H1 (cell line): ENCODE data around the gene APP. TPM values are rescaled to one million over a fixed set of nuclear protein-coding genes. Genes with fewer than 3 reads are reported as not detected.

Experiments used
- CTCF ChIA-PET: fragments of 300-600 bp; sonication (Branson Sonifier 250); formaldehyde crosslinking; loops from one replicate; lab custom pipeline; 2021; ENCODE audit not compliant: partially characterized antibody; lab: Charles Lee
- POLR2A ChIA-PET: fragments of 300-600 bp; sonication (Branson Sonifier 250); formaldehyde crosslinking; loops from one replicate; lab custom pipeline; 2021; ENCODE audit warnings: inconsistent platforms; ENCODE audit not compliant: partially characterized antibody; lab: Charles Lee
- DNase-seq, 2 experiments: peaks; one replicate each; pipeline versions ENCODE4 v3.0.0 to v3.0.0-alpha.2; 2010 to 2022; ENCODE audit warnings: low spot score in 2 of 2, low read depth in 1 of 2, mixed read lengths in 1 of 2
- FAIRE-seq: peaks from 2 replicates; lab custom pipeline; 2011; peaks lifted over from hg19 to GRCh38; lab: Jason Lieb, UNC
- H2AFZ ChIP-seq: 2 replicates; pipeline ENCODE4 v1.8.1; 2012; ENCODE audit warnings: low read length, inconsistent platforms
- H2AK5ac ChIP-seq: 2 replicates; pipeline ENCODE4 v1.6.1; 2013; ENCODE audit warnings: low read depth, low read length
- H2BK120ac ChIP-seq: replicated peaks from 2 replicates; pipeline ENCODE3; 2013; ENCODE audit warnings: low read depth, low read length, inconsistent platforms
- H2BK12ac ChIP-seq: 2 replicates; pipeline ENCODE4 v1.6.1; 2013; ENCODE audit warnings: low read depth, low read length
- H2BK15ac ChIP-seq: 2 replicates; pipeline ENCODE4 v1.6.1; 2013; ENCODE audit warnings: low read length
- H2BK20ac ChIP-seq: 2 replicates; pipeline ENCODE4 v1.6.1; 2013; ENCODE audit warnings: low read length
- H2BK5ac ChIP-seq: 2 replicates; pipeline ENCODE4 v1.6.1; 2013; ENCODE audit warnings: low read depth, low read length
- H3K14ac ChIP-seq: 2 replicates; pipeline ENCODE4 v1.6.1; 2013; ENCODE audit warnings: inconsistent platforms; ENCODE audit not compliant: insufficient read length
- H3K18ac ChIP-seq: 2 replicates; pipeline ENCODE4 v1.6.1; 2013; ENCODE audit warnings: low read length; ENCODE audit errors: extremely low read depth
- H3K23ac ChIP-seq: 2 replicates; pipeline ENCODE4 v1.6.1; 2013; ENCODE audit warnings: inconsistent platforms; ENCODE audit not compliant: insufficient read length
- H3K23me2 ChIP-seq: 2 replicates; pipeline ENCODE4 v1.6.1; 2013; ENCODE audit warnings: low read depth, low read length
- H3K27ac ChIP-seq: 2 replicates; pipeline ENCODE4 v1.6.1; 2011; ENCODE audit warnings: low read depth, low read length, inconsistent platforms
- H3K27me3 ChIP-seq, 4 experiments: replicated peaks in 1 of 4; 1 replicate in 1 of 4; 2 replicates in 3 of 4; pipeline versions ENCODE4 v1.6.1 to v1.8.1; 2011 to 2013; ENCODE audit warnings: low read length in 3 of 4, mild to moderate bottlenecking in 3 of 4, inconsistent platforms in 2 of 4, mixed read lengths in 2 of 4, moderate library complexity in 1 of 4; ENCODE audit not compliant: control insufficient read depth in 3 of 4, insufficient read depth in 3 of 4; ENCODE audit errors: extremely low read depth in 1 of 4
- H3K36me3 ChIP-seq, 4 experiments: 2 replicates each; pipeline versions ENCODE4 v1.6.1 to v1.8.1; 2011 to 2013; ENCODE audit warnings: mild to moderate bottlenecking in 4 of 4, low read length in 3 of 4, moderate library complexity in 2 of 4, control low read depth in 1 of 4, inconsistent platforms in 1 of 4; ENCODE audit not compliant: insufficient read depth in 4 of 4, control insufficient read depth in 2 of 4
- H3K4ac ChIP-seq: replicated peaks from 2 replicates; pipeline ENCODE3; 2013; ENCODE audit warnings: low read length, low read depth, mixed read lengths, inconsistent platforms; ENCODE audit not compliant: insufficient read length
- H3K4me1 ChIP-seq, 4 experiments: replicated peaks in 1 of 4; 1 replicate in 1 of 4; 2 replicates in 3 of 4; pipeline versions ENCODE4 v1.6.1 to v1.8.1; 2011 to 2013; ENCODE audit warnings: low read length in 3 of 4, inconsistent platforms in 2 of 4, mixed read lengths in 1 of 4; ENCODE audit not compliant: insufficient read depth in 4 of 4, control insufficient read depth in 3 of 4
- H3K4me2 ChIP-seq, 2 experiments: 2 replicates each; pipeline versions ENCODE4 v1.6.1 to v1.8.1; 2011 to 2013; ENCODE audit warnings: low read depth in 2 of 2, low read length in 2 of 2, control low read depth in 1 of 2, inconsistent platforms in 1 of 2, mild to moderate bottlenecking in 1 of 2; ENCODE audit not compliant: insufficient read depth in 1 of 2
- H3K4me3 ChIP-seq, 4 experiments: fragments of 200-600, 300-600 bp in 1 of 4; sonication (generic), shearing (Covaris generic), sonication (Bioruptor Twin) in 1 of 4; 2 replicates each; pipeline versions ENCODE4 v1.5.1 to v1.8.1; 2011 to 2016; ENCODE audit warnings: low read length in 4 of 4, low read depth in 3 of 4, control low read depth in 2 of 4, inconsistent platforms in 2 of 4, mild to moderate bottlenecking in 2 of 4, mixed read lengths in 1 of 4, moderate library complexity in 1 of 4; ENCODE audit not compliant: insufficient read depth in 2 of 4; ENCODE audit errors: extremely low read depth in 1 of 4
- H3K56ac ChIP-seq: replicated peaks from 2 replicates; pipeline ENCODE3; 2013; ENCODE audit warnings: low read depth, mild to moderate bottlenecking, mixed read lengths, low read length, inconsistent platforms; ENCODE audit not compliant: insufficient read length
- H3K79me1 ChIP-seq: 2 replicates; pipeline ENCODE4 v1.6.1; 2013; ENCODE audit warnings: low read depth, low read length, control low read depth
- H3K79me2 ChIP-seq, 2 experiments: 2 replicates each; pipeline versions ENCODE4 v1.6.1 to v1.8.1; 2012 to 2013; ENCODE audit warnings: low read length in 2 of 2, mild to moderate bottlenecking in 2 of 2, inconsistent platforms in 1 of 2; ENCODE audit not compliant: insufficient read depth in 2 of 2, control insufficient read depth in 1 of 2
- H3K9ac ChIP-seq, 4 experiments: replicated peaks in 1 of 4; 1 replicate in 1 of 4; 2 replicates in 3 of 4; pipeline versions ENCODE4 v1.6.1 to v1.8.1; 2011 to 2013; ENCODE audit warnings: low read depth in 3 of 4, low read length in 3 of 4, control low read depth in 2 of 4, mild to moderate bottlenecking in 2 of 4, moderate library complexity in 2 of 4, inconsistent platforms in 1 of 4; ENCODE audit errors: extremely low read depth in 1 of 4
- H3K9me3 ChIP-seq, 2 experiments: 2 replicates each; pipeline versions ENCODE4 v1.6.1 to v1.8.1; 2012 to 2013; ENCODE audit warnings: mild to moderate bottlenecking in 2 of 2, moderate library complexity in 2 of 2, control low read depth in 1 of 2, inconsistent platforms in 1 of 2, low read depth in 1 of 2, low read length in 1 of 2, mixed read lengths in 1 of 2; ENCODE audit not compliant: insufficient read depth in 2 of 2
- H4K20me1 ChIP-seq, 2 experiments: replicated peaks in 1 of 2; 2 replicates each; pipeline versions ENCODE3 to v1.8.1; 2011 to 2013; ENCODE audit warnings: inconsistent platforms in 2 of 2, low read length in 2 of 2, mild to moderate bottlenecking in 1 of 2; ENCODE audit not compliant: insufficient read depth in 2 of 2, control insufficient read depth in 1 of 2
- H4K5ac ChIP-seq: 2 replicates; pipeline ENCODE4 v1.6.1; 2013; ENCODE audit warnings: low read length, low read depth, mixed read lengths, inconsistent platforms; ENCODE audit not compliant: insufficient read length
- H4K8ac ChIP-seq: 2 replicates; pipeline ENCODE4 v1.8.0; 2013; ENCODE audit warnings: mild to moderate bottlenecking, moderate library complexity, low read length, inconsistent platforms; ENCODE audit not compliant: insufficient read depth; ENCODE audit errors: extremely low read depth
- H4K91ac ChIP-seq: replicated peaks from 2 replicates; pipeline ENCODE3; 2013; ENCODE audit warnings: low read length, mixed read lengths, inconsistent platforms; ENCODE audit not compliant: insufficient read length
- ATF3 ChIP-seq: IDR thresholded peaks from 2 replicates; pipeline ENCODE4 v1.6.1; 2011; ENCODE audit warnings: low read depth, mild to moderate bottlenecking, low read length; ENCODE audit not compliant: insufficient read depth
- BCL11A ChIP-seq, 2 experiments: IDR thresholded peaks; one replicate each; pipeline ENCODE4 v1.6.1; 2011; ENCODE audit warnings: low read depth in 2 of 2, low read length in 2 of 2, mild to moderate bottlenecking in 2 of 2
- EGR1 ChIP-seq: IDR thresholded peaks from 2 replicates; pipeline ENCODE4 v1.6.1; 2011; ENCODE audit warnings: low read depth, low read length, borderline replicate concordance
- FOSL1 ChIP-seq: IDR thresholded peaks from 2 replicates; pipeline ENCODE4 v1.6.1; 2011; ENCODE audit warnings: mild to moderate bottlenecking, low read depth, low read length, moderate library complexity; ENCODE audit not compliant: insufficient read depth
- KDM1A ChIP-seq: fragments of 200-600, 300-600 bp; sonication (generic); IDR thresholded peaks from 2 replicates; pipeline ENCODE4 v1.7.1; 2016; ENCODE audit warnings: mild to moderate bottlenecking, low read length, borderline replicate concordance
- KDM4A ChIP-seq: IDR thresholded peaks from one replicate; pipeline ENCODE4 v1.7.1; 2012; ENCODE audit warnings: low read depth, mild to moderate bottlenecking, moderate library complexity, low read length, inconsistent platforms; ENCODE audit not compliant: severe bottlenecking
- MAFK ChIP-seq: IDR thresholded peaks from 2 replicates; pipeline ENCODE4 v1.6.1; 2012; ENCODE audit warnings: low read depth, mild to moderate bottlenecking, improper control_type of control experiment, low read length
- PHF8 ChIP-seq: fragments of 200-600 bp; sonication (generic); conservative IDR thresholded peaks from 2 replicates; pipeline ENCODE4 v1.7.1; 2012; ENCODE audit warnings: low read depth, mild to moderate bottlenecking, inconsistent platforms, low read length, moderate library complexity
- RAD21 ChIP-seq, 2 experiments: IDR thresholded peaks in 1 of 2; conservative IDR thresholded peaks in 1 of 2; 2 replicates each; pipeline ENCODE4 v1.6.1; 2011; ENCODE audit warnings: low read depth in 2 of 2, low read length in 2 of 2, improper control_type of control experiment in 1 of 2, inconsistent platforms in 1 of 2, mild to moderate bottlenecking in 1 of 2, moderate library complexity in 1 of 2
- RXRA ChIP-seq: IDR thresholded peaks from 2 replicates; pipeline ENCODE4 v1.6.1; 2011; ENCODE audit warnings: low read depth, mild to moderate bottlenecking, low read length, moderate library complexity; ENCODE audit not compliant: insufficient read depth
- YY1 ChIP-seq: IDR thresholded peaks from 2 replicates; pipeline ENCODE4 v1.6.1; 2011; ENCODE audit warnings: low read depth, mild to moderate bottlenecking, low read length
- WGBS, 2 experiments: shearing (Covaris generic) in 1 of 2; methylation state at CpG; one replicate each; pipeline versions ENCODE4 v1.1.6 to v1.1.7; 2013 to 2015; ENCODE audit warnings: low lambda C conversion rate in 2 of 2, mixed read lengths in 2 of 2, inconsistent platforms in 1 of 2, low coverage in 1 of 2, missing lambda C conversion rate in 1 of 2; ENCODE audit not compliant: insufficient replicate concordance in 2 of 2, insufficient coverage in 1 of 2, insufficient read length in 1 of 2; ENCODE audit errors: extremely low coverage in 1 of 2, missing lambda C conversion rate in 1 of 2; 5-methylcytosine and 5-hydroxymethylcytosine counted together
- polyA plus RNA-seq, 7 experiments: library from polyadenylated mRNA; depleted of rRNA in 3 of 7; stranded (reverse) in 5 of 7; unstranded in 2 of 7; fragments of >200 nt in 5 of 7; fragments of 200-250 nt in 2 of 7; gene quantifications; 1 replicate in 5 of 7; 2 replicates in 1 of 7; 4 replicates in 1 of 7; pipeline versions ENCODE4 v1.2.1 to v1.2.3, GENCODE V29; 2011 to 2013; ENCODE audit warnings: missing spikeins in 2 of 7, mixed read lengths in 2 of 7
- total RNA-seq: library from RNA; stranded (reverse); fragmentation: NEBNext Ultra II Directional; extraction: Animal tissue kit (Norgen Biotek cat#: 25700); gene quantifications from 2 replicates; pipeline ENCODE4 v1.2.1, GENCODE V29; 2021

APP gene
- total and polyA plus RNA-seq, 2 of the 8 experiments (the other 6 are each of a cell fraction or from before 2014, with no cell fraction given): 375 to 551 TPM

DNA sequence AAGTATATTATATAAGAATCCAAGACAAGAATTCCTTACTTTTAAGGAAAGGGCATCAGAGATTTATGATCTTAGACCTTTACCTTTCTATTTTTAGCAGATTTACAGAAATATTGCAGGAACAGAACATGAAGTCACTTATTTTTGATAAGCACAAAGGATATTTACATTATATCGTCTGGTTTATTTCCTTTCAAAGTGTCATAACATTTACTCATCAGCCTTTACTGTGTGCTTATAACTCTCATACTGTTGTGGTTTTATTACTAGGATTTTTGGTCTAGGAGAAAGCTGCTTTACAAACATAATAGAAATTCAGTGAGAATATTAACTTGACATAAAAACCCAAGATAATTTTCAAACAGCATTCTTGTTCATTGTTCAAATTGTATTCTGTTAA lies 47.6 kb downstream of the APP start:
- CTCF ChIA-PET: no interaction called here
- H3K4me2 ChIP-seq: no peak overlapping the region
- no peak overlapping the region for H3K14ac ChIP-seq
- H3K4me3 ChIP-seq: no peak overlapping the region
- H3K9me3 ChIP-seq: no peaks in the 10 kb centered on the region
- H3K27me3 ChIP-seq: no peaks in the 10 kb centered on the region
- no peak overlapping the region for H2BK15ac ChIP-seq
- peaks cover 12 to 98% of the 10 kb centered on the region in 2 experiments; a peak in 3 of 4 replicates for H3K79me2 ChIP-seq
- TF ChIP-seq FOSL1 (no peak), RAD21 (IDR thresholded peaks at IDR 0.05 in 1 of 2, conservative IDR thresholded peaks at IDR 0.05 in 1 of 2; ENCODE audit: low read depth in 2 of 2, low read length in 2 of 2) (no peak), BCL11A (IDR thresholded peaks at IDR 0.05; ENCODE audit: low read depth in 2 of 2, low read length in 2 of 2) (no peak), YY1 (no peak), PHF8 (no peak), KDM1A (no peak), MAFK (no peak), ATF3 (no peak), KDM4A (no peak), EGR1 (no peak), RXRA (no peak)
- POLR2A ChIA-PET: no interaction called here
- FAIRE-seq: no peak
- peaks cover 24 to 32% of the 10 kb centered on the region in 2 experiments for H4K20me1 ChIP-seq
- peaks cover 5 to 29% (median 23%) of the 10 kb centered on the region in 4 experiments; a peak in 6 of 7 replicates for H3K4me1 ChIP-seq
- no peak overlapping the region for H2BK5ac ChIP-seq
- H3K4ac ChIP-seq: no peak overlapping the region
- H3K36me3 ChIP-seq: no peaks in the 10 kb centered on the region
- H3K23ac ChIP-seq: no peak overlapping the region
- H2BK12ac ChIP-seq: no peak overlapping the region
- no peak overlapping the region for H2BK20ac ChIP-seq
- no peaks in the 10 kb centered on the region for H3K23me2 ChIP-seq
- H3K9ac ChIP-seq: no peak overlapping the region
- H3K18ac ChIP-seq: no peak overlapping the region
- no peak for DNase-seq
- H3K27ac ChIP-seq: no peak overlapping the region
- no peak overlapping the region for H3K56ac ChIP-seq
- no peak overlapping the region for H2AFZ ChIP-seq
- WGBS, 2 experiments: 87% methylated on average over 1 of the region's 1 CpG; no CpG with 5 or more reads in 1 of the 2 experiments
- no peak overlapping the region for H2AK5ac ChIP-seq
- no peak overlapping the region for H4K91ac ChIP-seq
- H3K79me1 ChIP-seq: peaks cover 3% of the 10 kb centered on the region; the same call in 1 of the 2 replicates
- no peak overlapping the region for H2BK120ac ChIP-seq
- no peak overlapping the region for H4K8ac ChIP-seq
- H4K5ac ChIP-seq: no peak overlapping the region
